ENCODE data around the gene NHSL2.
A peak's percentile ranks its signal among the peaks of the same experiment; 100 is the strongest.

NHSL2 gene

DNA sequence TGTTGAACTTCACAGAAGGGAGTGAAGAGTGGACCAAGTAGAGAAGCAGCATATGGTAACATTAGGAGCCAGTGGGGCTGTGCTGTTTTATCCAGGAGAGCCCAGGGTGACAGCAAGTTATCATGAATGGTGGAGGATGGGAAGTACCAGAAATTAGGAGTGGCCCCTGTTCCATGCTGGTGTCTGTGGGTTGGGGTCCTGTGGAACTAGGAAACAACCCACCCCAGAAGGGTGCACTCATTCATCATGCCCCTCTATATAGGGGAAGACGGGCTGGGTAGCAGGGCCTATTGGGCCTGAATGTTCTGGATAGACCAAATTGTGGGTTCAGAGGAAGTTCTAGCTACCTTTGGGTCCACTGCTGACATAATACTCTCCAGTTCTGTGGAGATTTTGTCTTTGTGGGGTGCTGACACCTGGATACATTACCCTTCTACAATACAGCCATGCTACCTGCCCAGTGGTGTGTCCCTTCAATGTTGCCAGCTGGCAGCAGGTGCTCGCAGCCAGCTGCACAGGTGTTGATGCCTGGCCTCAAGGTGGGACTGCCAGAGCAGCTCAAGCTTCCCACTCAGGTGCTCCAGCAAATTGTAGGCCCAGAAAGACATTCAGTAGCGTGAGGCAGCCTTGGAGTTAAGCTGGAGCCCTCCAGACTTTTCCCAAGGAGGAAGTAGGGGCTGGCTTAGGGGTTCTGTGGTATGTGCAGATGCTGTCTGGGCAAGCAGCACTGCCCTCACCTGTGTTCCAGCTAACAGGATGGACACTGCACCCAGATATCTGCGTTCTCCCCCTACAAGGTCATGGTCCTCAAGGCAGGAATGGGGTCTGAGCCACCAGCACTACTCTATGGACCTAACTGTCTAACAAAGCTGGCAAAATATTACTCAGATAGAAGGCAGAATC is 106.5 kb downstream of the NHSL2 start:
- no peak for DNase-seq (ENCODE audit: low read depth in 2 of 2, low spot score in 1 of 2)

GRCh38 chrX:72018277-72019112 is 107.8 kb downstream of the NHSL2 start:
- DNase-seq (ENCODE audit: low read depth in 2 of 2, low spot score in 1 of 2), result peak; percentile 41 to 69

GRCh38 chrX:72019487-72019886 is 108.8 kb downstream of the NHSL2 start:
- DNase-seq (ENCODE audit: low read depth in 2 of 2, low spot score in 1 of 2), result no peak

DNA sequence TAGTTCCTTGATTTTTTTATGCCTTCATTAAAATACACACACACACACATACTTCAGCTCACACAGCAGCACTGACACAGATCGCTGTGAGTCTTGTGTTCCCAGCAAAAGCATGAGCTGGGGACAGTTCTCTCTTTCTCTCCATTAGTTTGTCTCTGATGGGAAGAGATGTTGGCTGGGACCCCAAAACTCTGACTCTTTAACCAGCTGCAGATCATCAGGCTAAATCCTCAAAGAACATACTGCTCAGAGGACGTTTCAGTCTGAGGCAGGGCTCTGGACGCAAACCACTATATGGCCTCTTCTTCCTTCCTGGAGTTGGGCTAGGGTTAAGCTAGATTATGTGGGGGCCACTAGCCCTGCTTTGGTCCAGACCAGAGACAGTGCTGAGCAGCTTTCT is 109.6 kb downstream of the NHSL2 start:
- no peak for DNase-seq (ENCODE audit: low read depth in 2 of 2, low spot score in 1 of 2)

GRCh38 chrX:72020788-72021187 is 110.1 kb downstream of the NHSL2 start:
- DNase-seq (ENCODE audit: low read depth in 2 of 2, low spot score in 1 of 2), result no peak

DNA sequence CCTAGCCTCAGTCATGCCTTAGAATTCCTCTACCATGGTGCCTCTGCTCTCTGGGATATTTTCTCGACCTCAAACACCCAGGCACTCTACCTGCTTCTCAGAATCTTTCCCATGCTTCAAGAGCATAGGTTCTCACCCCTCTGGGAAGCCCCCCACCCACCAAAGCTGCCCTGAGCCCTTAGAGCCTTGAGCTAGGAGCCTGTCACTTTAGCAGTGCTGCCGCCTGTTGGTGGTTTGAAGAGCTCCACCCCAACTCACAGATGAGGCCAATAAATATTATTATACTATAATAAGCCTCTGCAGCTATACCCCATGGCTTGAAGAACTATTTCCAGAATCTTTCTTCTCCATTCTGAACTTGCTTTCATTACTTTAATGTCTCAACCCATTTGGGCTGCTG is 111.3 kb downstream of the NHSL2 start:
- DNase-seq (ENCODE audit: low read depth in 2 of 2, low spot score in 1 of 2), result no peak

- no peak for DNase-seq (ENCODE audit: low read depth in 2 of 2, low spot score in 1 of 2)
These were observed 112.4 kb downstream of the NHSL2 start for GRCh38 chrX:72023071-72023470.

- no peak for DNase-seq (ENCODE audit: low read depth in 2 of 2, low spot score in 1 of 2)
These were observed 114.7 kb downstream of the NHSL2 start for GRCh38 chrX:72025236-72025770.

- DNase-seq (ENCODE audit: low read depth in 2 of 2, low spot score in 1 of 2), result no peak
These were observed 115.8 kb downstream of the NHSL2 start for GRCh38 chrX:72026341-72027023.

GRCh38 chrX:72027024-72027913 is 116.6 kb downstream of the NHSL2 start:
- DNase-seq (ENCODE audit: low read depth in 2 of 2, low spot score in 1 of 2), result no peak

DNA sequence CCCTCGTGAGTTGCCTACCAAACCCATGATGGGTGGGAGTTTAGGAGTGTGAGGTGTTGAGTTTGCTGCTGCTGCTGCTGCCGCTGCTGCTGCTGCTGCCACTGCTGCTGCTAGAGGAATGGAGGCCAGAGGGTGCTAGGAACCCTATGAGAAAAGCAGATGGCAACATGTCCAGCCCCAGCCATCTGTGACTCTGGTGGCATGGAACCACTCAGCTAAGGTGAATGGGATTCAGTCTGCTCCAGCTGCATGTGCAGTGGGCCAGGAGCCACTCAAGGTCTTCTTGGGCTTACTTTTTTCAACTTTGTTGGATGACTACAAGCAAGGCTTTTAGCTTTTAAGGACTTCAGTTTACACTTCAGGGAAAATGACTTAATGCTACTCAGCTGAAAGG is 117.3 kb downstream of the NHSL2 start:
- DNase-seq (ENCODE audit: low read depth in 2 of 2, low spot score in 1 of 2), result no peak

DNA sequence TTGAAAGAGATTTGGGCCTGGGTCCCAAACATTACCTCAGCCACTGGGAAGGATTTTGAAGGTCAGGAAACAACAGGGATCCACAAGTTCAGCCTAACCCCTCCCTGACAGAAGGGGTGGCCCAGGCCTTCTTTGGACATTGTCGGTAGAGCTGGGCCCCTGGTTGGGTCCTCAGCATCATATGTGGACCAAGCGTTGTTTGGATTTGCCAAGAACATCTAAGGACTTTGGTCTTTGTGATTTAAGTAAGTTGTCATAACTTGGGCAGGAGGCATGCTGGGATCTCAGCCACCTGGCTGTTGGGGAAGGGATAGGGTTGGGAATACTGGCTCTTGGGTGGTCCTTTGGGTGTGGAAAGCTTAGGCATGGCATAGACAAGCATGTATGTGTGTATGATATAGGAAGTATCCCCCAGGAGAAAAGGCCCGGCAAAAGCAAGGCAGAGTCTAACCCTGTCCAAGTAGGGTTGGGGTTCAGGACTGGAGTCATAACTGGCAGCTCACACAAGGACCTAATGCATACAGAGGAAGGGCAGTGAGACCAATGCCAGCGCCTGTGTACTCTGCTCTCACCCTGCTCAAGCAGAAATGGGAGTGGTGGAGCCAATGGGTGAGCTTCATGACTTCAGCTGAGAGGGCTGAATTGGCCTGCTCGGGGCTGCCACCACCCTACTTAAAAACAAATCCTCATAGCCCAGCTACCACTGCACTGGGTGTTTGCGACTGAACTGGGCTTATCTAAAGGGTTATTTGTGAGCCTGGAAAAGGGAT is 118.2 kb downstream of the NHSL2 start:
- DNase-seq (ENCODE audit: low read depth in 2 of 2, low spot score in 1 of 2), result no peak

GRCh38 chrX:72029483-72030411 is 119.1 kb downstream of the NHSL2 start:
- no peak for DNase-seq (ENCODE audit: low read depth in 2 of 2, low spot score in 1 of 2)

GRCh38 chrX:72030431-72030830 is 119.8 kb downstream of the NHSL2 start:
- no peak for DNase-seq (ENCODE audit: low read depth in 2 of 2, low spot score in 1 of 2)

DNA sequence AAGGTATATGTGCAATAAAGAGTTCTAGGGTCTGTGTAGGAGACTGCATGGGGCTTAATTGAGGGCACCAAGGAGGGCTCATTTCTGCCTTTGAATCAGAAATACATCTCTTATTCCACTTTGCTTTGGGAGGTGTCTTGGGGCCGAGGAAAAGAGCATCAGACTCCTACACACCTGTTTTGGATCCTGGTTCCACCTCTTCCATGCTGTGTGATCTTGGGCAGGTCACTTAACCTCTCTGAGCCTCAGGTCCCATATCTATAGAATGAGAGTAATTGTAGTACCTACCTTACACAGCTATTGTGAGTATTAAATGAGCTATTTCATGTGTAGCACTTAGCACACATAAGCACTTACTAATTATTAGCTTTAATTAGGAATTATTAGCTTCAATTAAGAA is 120.5 kb downstream of the NHSL2 start:
- DNase-seq (ENCODE audit: low read depth in 2 of 2, low spot score in 1 of 2), result no peak

DNA sequence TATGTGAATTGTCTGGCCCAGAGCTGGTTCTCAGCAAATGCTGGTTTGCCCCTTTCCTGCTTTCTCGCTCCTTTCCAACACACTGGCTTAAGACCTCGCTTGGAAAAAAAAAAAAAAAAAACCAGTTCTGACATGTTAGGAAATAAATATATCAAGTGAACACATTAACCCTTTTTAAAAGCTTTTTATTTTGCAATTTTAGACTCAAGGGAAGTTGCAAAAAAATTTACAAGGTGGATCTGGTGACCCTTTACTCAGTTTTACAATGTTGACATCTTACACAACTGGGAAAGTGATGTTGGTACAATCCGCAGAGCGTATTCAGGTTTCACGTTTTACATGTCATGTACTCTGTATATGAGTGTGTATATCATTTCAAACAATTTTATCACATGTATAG is 121.0 kb downstream of the NHSL2 start:
- DNase-seq (ENCODE audit: low read depth in 2 of 2, low spot score in 1 of 2), result no peak

DNA sequence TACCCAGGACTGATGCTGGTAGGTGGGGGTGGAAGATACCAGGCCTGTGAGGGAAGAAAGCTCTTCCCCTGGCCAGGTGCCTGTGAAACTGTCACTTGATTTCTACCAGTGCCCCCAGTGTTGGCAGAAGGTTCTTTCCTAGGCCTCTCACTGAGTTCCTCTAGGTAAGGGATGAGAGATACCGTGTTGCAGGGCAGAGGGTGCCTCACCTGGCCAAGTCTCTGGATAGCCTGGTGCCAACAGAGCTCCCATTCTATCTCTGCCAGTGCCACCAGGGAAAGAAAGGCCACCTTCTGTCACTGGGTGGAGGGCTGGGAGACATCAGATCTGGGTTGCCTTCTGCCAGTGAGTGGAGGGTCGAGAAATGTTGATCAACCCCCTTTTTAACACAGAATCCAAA is 127.0 kb downstream of the NHSL2 start:
- DNase-seq (ENCODE audit: low read depth in 2 of 2, low spot score in 1 of 2), result no peak

DNA sequence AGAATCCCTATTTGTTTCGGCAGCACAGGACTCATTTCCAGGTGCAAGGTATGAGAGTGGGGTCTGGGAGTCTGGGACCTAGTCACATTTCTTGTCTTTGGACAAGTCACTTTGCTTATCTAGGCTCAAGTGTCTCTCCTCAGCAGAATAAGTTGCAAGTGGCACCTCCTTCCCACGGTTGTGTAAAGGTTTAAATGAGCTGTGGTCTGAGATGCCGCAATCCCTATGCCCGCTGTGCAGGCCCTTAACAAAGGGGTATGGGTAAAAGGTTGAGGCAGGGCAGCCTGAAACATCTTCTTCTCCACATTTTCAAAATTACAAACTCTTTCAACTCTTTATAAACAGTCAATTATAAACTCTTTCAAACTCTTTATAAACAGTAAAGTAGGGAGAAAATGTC is 127.4 kb downstream of the NHSL2 start:
- no peak for DNase-seq (ENCODE audit: low read depth in 2 of 2, low spot score in 1 of 2)

GRCh38 chrX:72038868-72039267 is 128.2 kb downstream of the NHSL2 start:
- no peak for DNase-seq (ENCODE audit: low read depth in 2 of 2, low spot score in 1 of 2)

Measured in stimulated activated CD8-positive, alpha-beta memory T cell treated with anti-CD3 and anti-CD28 coated beads, Interleukin-4, amount 100 ng/mL, for 1 hour (primary cell).